Activated CD4-positive, CD25-positive, alpha-beta regulatory T cell treated with anti-CD3 and anti-CD28 coated beads, Interleukin-2, amount 50 U/mL, for 16 hours (primary cell): Measurements from ENCODE around the gene ESF1.
"Not testable (repeated sequence)": the region's sequence is repeated elsewhere in the genome, so short reads cannot be mapped to it uniquely, and the experiment has no call there.

ENCODE experiments used
- DNase-seq: peaks from one replicate; pipeline ENCODE4 v3.0.0-alpha.2; 2020; ENCODE audit warnings: low read depth, low spot score

ESF1 gene

DNA sequence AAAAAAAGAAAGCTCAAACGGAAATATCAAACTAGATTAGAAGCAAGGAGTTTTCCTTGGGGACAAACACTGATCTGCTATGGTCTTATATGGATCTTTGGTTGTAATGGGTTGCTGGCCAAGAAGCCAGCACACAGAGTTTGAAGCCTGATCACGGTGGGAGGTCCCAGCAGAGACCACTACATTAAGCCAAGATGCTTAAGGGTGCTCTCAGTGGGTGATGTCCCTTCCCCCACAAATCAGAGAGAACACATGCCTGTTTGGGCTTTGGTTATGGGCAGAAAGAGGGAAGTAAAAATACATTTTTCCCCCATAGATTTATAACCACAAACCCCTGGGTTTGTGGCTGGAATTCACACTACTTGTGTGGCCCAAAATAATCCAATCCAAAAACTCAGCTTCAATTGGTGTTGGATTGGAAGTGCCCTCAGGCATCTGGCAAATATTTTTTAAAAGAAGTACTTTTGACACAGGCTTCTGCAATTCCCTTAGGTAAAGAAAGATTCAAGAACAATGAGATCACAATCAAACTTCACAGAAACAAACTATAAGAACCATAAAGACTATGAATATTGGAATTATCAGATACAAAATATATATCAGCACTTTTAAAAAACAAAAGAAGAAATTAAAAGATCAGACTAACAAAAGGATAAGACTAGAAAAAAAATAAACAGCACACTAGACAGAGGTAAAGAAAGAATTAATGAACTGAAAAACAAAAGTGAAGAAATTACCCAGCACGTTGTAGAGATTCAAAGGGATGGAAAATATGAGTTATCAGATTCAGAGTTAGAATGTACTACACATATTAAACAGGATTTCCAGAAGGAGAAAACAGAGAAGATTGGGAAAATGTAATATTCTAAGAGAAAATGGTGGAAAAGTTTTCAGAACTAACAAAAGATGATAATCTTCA, 44.7 kb downstream of the ESF1 start:
- DNase-seq: no peak

- DNase-seq: not testable (repeated sequence)
These were observed 46.5 kb downstream of the ESF1 start for GRCh38 chr20:13738187-13738586.

DNA sequence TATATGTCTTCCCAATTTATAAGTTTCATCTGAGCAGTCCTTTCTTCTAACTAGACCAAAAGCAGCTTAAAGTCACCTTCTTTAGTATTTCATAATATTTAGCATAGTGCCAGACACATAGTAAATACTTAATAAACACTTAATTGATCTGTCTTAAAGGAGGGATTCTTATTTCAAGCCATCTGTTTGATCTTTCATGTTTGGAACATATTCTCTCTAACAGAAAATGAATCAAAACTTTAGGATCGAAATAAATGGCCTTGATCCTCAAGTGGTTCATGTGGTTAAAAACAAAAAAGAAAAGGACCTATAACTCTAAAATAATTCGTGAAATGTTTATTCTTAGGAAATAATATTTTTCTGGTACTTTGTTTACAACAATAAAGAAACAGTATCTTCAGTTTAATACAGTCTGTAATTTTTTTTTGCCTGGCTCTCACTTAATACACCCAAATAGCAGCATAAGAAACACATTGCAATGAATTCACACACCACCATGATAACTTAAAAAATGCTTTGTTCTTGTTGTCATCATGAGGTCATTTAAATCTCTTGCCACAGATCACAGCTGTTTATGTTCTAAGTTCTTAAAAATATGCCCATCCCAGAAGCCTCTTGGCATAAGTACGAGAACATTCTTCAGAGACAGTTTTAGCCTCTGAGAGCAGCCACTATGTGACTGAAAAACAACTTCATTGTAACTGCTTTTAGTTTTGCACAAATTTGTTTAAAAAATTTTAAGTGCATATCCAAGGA, 48.1 kb downstream of the ESF1 start:
- no peak for DNase-seq

DNA sequence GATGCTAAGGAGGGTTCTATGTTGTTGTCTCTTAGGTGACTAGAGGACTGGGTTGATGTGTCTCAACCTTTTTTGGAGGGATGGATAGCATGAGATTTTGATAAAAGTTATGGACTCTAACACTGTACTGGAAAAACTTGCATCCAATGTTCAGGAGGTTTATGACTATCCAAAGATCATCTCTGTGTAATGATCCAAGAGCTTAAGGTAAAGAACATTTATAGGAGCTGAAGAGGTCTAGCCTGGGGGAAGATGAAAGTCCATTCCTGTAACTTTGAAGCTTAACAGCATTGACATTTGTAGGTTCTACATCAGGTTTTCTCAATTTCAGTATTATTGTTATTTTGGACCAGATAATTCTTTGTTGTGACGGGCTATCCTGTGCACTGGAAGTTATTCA, 48.9 kb downstream of the ESF1 start:
- no peak for DNase-seq

- no peak for DNase-seq
These were observed 61.7 kb downstream of the ESF1 start for GRCh38 chr20:13723011-13723410.

- no peak for DNase-seq
These were observed 66.5 kb downstream of the ESF1 start for GRCh38 chr20:13718171-13718570.

DNA sequence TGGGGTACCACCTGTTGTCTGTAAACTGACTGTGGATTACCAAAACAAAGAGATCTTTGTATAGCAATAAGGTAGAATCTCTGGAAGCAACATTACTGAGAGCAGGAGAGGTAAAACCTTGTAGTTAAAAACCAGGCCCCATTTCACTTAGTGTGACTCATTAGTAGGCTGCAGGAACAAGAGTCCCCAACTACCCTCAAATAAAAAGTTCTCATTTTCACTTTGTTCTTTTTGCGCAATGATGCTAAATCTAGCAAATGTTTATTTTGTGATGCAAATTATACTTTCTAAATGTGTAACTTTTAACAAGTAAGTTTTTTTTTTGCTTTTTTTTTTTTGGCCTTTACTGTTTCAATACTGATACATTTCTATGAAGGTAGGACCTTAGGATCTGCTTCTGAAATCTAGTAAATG, 67.1 kb downstream of the ESF1 start:
- no peak for DNase-seq

DNA sequence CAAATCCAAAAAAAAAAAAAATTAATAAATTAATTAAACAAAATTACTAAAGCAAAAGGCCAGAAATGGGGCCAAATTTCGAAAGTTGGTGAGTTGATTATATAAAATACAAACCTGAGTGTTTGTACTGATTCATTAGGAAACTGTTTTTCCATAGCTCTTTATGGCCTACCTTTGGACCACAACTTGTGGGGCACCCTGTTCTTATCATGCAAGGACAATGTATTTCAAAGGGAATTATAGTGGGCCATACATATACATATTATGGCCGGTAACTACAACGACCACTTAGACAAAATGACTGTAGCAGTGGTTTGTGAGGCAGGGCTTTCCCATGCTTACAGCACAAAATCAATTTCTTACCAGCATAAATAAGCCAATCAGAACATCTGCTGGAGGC, 69.5 kb downstream of the ESF1 start:
- DNase-seq: no peak

GRCh38 chr20:13708234-13708633, 76.5 kb downstream of the ESF1 start:
- DNase-seq: no peak

- DNase-seq: no peak
These were observed 81.5 kb downstream of the ESF1 start for GRCh38 chr20:13703265-13703664.

DNA sequence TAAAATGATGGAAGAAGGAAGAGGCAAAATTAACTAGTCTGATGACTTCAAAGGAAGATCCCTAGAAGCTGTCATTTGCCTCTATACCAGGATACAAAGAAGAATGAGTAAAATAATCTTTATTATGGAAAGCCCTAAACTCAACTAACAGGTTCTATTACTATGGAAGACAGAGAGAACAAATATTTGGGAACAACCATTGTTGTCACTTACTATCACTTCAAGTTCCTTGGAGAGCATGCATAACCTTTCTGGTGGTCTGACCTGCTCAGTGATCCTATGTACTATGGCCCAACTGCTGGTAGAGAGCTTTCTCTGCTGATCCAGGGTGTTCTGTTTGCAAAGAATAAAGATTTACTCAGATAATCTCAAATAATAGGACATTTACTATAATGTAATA, 83.2 kb downstream of the ESF1 start:
- DNase-seq: no peak

DNA sequence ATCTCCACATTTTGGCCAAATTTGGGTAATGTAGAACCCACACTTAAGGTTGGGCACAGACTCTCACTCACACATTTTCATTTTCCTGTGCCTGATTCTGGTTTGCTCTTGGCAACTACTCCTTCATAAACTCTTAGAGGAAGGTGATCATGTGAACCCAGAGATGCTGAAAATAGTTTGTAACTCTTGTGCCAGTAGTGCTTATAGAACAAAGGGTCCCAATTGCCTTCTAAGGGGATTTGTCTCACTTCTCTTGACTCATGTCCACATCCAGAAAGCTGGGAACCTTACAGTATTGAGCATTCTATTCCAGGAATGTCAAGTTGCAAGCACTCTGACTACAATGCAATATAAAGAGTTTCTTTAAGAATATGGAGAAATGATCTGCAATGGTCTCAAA, 84.0 kb downstream of the ESF1 start:
- DNase-seq: no peak

GRCh38 chr20:13694420-13695150, 90.1 kb downstream of the ESF1 start:
- no peak for DNase-seq

DNA sequence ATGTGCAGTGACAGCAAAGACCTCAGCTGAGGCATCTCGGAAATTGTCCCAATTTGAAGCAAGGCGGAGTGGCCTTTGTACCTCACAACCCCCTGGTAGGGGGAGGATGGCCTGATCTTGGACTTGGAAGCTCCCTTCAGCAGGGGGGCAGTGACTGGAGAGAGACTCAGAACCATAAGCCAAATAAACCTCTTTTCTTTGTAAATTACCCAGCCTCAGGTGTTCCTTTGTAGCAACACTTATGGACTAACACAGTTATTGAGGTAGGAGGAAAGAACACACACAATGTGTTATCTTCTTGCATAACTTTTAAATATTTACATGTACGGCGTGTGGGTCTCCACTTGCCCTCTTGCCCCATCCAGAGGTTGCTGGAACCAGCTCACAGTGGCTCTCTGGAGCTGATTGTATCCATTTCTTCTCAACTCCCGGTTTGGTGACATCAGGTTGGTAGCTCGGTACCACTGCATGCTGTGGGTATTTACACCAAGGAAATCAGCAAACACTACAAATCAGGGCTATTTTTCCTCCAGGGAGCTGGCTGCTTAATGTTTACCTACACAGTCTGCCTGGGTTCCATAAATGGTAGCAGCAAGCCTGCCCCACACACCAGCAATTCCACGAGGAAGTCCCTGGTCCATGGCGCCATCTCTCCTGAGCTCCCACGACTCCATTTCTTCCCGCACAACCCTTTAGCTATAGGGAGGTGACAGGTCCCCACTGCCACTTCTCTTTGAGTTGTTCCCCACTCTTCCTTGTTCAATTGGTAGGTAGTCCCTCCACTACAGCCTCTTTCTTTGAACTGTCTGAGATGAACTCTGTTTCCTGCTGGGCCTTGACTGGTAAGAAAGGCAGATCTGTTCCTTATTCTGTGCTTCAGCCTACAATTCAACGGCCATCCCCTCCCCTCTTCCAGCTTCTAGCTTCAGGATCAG, 91.7 kb downstream of the ESF1 start:
- no peak for DNase-seq

GRCh38 chr20:13690943-13691342, 93.8 kb downstream of the ESF1 start:
- no peak for DNase-seq

DNA sequence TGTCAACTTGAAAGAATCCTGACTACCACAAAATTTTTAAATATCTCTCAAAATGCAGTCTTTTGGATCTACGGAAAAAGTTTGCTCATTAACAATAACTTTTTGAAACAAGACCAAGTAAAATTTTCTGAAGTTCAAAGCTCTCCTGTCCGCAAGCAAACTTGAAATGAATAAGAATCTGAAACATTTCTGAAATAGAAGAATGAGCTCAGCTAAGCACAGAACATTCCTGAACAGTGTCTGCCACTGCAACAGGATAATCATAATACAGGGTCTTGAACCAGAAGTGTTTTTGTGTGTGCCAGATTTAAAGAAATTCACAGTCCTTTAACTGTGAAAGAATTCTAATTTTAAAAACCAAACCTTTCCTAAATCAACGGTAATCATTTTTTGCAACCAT, 96.9 kb downstream of the ESF1 start:
- no peak for DNase-seq

DNA sequence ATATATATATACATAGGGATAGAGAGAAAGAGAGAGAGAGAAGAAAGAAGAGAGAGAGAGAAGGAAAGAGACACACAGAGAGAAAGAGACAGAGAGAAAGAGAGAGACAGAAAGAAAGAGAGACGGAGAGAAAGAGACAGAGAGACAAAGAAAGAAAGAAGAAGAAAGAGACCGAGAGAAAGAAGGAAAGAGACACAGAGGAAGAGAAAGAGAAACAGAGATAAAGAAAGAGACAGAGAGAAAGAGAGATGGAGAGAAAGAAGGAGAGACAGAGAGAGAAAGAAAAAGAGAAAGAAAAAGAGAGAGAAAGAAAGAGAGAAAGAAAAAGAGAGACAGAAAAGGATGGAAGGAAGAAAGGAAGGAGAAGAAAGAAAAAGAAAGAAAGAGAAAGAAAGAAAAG, 99.1 kb downstream of the ESF1 start:
- no peak for DNase-seq

DNA sequence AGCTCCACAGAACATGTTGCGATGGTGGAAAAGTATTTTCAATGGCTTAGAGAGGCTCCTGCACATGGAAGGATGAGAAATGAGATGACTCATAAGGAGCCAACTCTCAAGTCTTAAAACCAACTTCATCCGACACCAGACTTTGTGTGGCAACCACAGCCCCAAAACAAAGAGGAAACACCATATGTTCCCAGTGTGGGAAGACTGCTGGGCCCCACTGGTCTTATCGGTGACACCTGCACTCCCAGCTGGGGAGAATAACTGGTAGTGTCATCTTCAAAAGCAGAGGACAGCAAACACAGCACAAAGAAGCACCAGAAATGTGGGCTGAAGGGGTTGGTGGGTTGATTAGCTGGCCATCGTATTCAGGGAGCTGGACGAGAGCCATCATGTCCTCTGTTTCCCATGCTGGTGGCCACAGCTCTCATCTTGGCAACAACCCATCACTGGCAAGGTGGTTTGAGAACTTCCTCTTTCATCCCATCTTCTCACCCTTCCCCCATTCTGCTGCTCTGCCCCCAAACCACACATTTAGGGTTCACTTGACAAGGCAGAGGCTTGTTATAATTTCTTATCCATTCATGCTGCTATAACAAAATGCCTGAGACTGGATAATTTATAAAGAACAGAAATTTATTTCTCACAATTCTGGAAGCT, 100.0 kb downstream of the ESF1 start:
- DNase-seq: no peak

DNA sequence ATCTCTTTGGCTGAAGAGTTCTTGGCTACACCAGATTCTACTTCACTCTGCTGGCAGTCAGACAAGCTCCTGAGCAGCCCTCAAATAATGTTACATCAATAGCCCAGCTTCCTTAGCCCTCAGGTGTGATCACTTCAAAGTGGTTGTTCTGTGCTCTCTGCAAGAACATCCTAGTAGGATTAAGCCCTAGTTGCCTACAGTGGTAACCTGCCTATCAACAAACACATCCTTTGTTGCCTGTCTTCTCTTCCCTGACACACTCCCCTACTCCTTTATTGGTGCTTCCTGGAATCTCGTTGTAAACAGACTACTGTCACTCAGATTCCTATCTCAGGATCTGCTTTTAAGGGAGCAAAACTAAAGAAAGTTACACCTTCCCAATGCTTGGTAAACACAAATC, 100.9 kb downstream of the ESF1 start:
- DNase-seq: no peak

GRCh38 chr20:13681248-13682125, 103.2 kb downstream of the ESF1 start:
- no peak for DNase-seq
